Measurements from ENCODE around the gene ANLN. TPM values are rescaled to one million over a fixed set of nuclear protein-coding genes. Genes with fewer than 3 reads are reported as not detected.
A peak's percentile ranks its signal among the peaks of the same experiment; 100 is the strongest.

Gene ANLN
- total and polyA plus RNA-seq, 9 of the 15 experiments (the other 6 are each of a cell fraction or from before 2014, with no cell fraction given), result 18.1 to 66.2 (median 38.7) TPM

DNA sequence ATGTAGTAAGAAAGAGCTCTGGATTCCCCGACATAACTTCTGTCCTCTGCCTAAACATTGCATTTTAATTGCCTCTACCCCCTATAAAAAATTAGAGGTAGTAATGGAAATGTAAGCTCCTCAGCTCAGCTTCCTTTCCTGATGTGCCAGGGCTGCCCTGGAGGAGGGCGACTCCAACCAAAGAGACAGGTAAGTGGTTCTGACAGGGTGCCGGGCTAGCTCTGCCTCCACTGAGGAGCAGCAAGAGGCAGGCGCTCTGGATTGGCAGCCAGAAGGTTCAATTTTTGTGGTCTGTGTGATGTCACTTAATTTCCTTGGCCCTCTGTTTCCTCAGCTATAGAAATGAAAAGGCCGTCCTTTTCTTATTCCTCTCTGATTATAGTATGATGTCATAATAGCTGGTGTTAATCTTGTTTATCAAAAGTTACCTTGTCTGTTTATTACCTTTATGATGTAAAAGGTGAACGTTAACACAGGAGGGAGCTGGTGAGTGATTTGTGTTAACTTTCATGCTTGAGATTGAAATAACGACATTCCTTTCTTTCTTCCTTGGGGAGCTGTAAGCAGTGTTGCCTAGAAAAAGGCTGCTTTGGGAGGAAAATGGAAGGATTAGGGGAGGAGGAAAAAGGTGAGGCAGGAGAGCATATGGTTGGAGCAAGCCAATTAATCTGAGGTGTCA, 51.8 kb downstream of the ANLN start:
- 86% methylated on average over 6 of the region's 7 CpGs for WGBS (ENCODE audit: insufficient coverage, low coverage, missing lambda C conversion rate)
- H3K4me1 ChIP-seq (replicated peaks in 1 of 2; ENCODE audit: control insufficient read depth in 2 of 2, insufficient read depth in 2 of 2, low read length in 2 of 2), result no peaks in the 10 kb centered on the region
- H3K9me3 ChIP-seq (replicated peaks; ENCODE audit: control insufficient read depth, insufficient read depth, low read depth, low read length), result no peaks in the 10 kb centered on the region
- no peak for DNase-seq (ENCODE audit: extremely low read depth in 1 of 4, low spot score in 3 of 4)
- H3K9me1 ChIP-seq (ENCODE audit: control insufficient read depth, insufficient read depth, low read length), result no peaks in the 10 kb centered on the region
- no peak overlapping the region for H3K27ac ChIP-seq (ENCODE audit: extremely low read depth, low read depth, low read length)
- H2AFZ ChIP-seq (ENCODE audit: low read depth, low read length), result no peak overlapping the region
- peaks cover 75% of the 10 kb centered on the region for H3K36me3 ChIP-seq (ENCODE audit: control insufficient read depth, insufficient read depth, low read length)
- no peaks in the 10 kb centered on the region for H4K20me1 ChIP-seq (replicated peaks; ENCODE audit: control insufficient read depth, insufficient read depth, low read length)
- no peak for FAIRE-seq
- no TSS peak for BruUV-seq (replicated peaks)
- H3K4me3 ChIP-seq, result no peak overlapping the region
- no peak for ATAC-seq
- ChIA-PET CTCF (ENCODE audit: low intra/inter-chr PET ratio) (interaction anchor here (0.9 kb wide), 1 partner anchor 234 kb away, joined by 3 read pairs; no protein-coding TSS in a partner anchor), POLR2A (interaction anchor here (0.8 to 1.3 kb wide), 6 partner anchors 9 to 101 kb away, joined by 3 to 6 read pairs (median 3); partner anchors contain the start of gene ANLN)
- no peaks in the 10 kb centered on the region; the same call in 2 of the 3 replicates for H3K79me2 ChIP-seq (ENCODE audit: control insufficient read depth, insufficient read depth, low read length)
- intact Hi-C loops (cut with micrococcal nuclease), result no loop called here
- in situ Hi-C loops (cut with MboI), result no loop called here
- no peaks in the 10 kb centered on the region for H3K27me3 ChIP-seq (ENCODE audit: control insufficient read depth in 2 of 2, insufficient read depth in 2 of 2, low read length in 2 of 2)
- H3K9ac ChIP-seq (ENCODE audit: insufficient read depth in 1 of 2, low read depth in 2 of 2, low read length in 2 of 2), result no peak overlapping the region
- TF ChIP-seq ATF3 (IDR thresholded peaks at IDR 0.05), result 0 out of 2 replicates have a peak, but pooled peaks have one; percentile 13
- no peak for TF ChIP-seq ATF3 (CRISPR knock-in tag; conservative IDR thresholded peaks at IDR 0.05)
- no peak for TF ChIP-seq SNRNP70 (optimal IDR thresholded peaks at IDR 0.05; ENCODE audit: low read depth, low read length)
- no peak overlapping the region for H3K4me2 ChIP-seq (ENCODE audit: insufficient read depth, low read length)
